Epithelial cell of esophagus (primary cell): ENCODE results near the gene ZNF511.
A peak's percentile ranks its signal among the peaks of the same experiment; 100 is the strongest.

Experiments
- DNase-seq: peaks from one replicate; pipeline ENCODE4 v3.0.0; 2010; ENCODE audit warnings: low read depth
- H3K4me3 ChIP-seq: 2 replicates; pipeline ENCODE4 v1.5.1; 2011; ENCODE audit warnings: mild to moderate bottlenecking, low read length, control low read depth
- CTCF ChIP-seq: IDR thresholded peaks from 2 replicates; pipeline ENCODE4 v1.5.1; 2011; ENCODE audit warnings: low read depth, mild to moderate bottlenecking, low read length, control low read depth, inconsistent platforms; ENCODE audit not compliant: insufficient read depth; ENCODE audit errors: missing control alignments

Gene ZNF511

DNA sequence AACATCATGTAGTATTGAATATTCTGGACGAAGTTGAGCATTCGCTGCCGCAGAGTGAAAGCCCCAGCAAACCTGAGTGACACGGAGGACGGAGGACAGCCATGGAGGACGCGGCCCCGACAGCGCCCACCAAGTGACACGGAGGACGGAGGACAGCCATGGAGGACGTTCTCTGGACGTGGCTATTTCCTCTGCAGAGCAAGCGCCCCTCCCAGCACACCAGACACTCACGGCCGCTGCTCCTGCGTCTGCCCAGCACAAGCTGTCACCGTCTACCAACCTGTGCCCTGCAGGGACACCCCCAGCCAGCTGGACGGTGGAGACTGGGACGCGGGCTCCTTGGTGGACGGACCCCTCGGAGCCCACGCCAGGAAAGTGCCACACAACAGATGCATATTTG lies 24.8 kb upstream of the ZNF511 start:
- DNase-seq = no peak
- no peak for TF ChIP-seq CTCF

GRCh38 chr10:133285217-133285616 lies 23.5 kb upstream of the ZNF511 start:
- H3K4me3 ChIP-seq = no peak overlapping the region
- DNase-seq = no peak
- TF ChIP-seq CTCF = no peak

More for the DNA sequence above, 24.8 kb upstream of the ZNF511 start:
- H3K4me3 ChIP-seq = no peak overlapping the region

DNA sequence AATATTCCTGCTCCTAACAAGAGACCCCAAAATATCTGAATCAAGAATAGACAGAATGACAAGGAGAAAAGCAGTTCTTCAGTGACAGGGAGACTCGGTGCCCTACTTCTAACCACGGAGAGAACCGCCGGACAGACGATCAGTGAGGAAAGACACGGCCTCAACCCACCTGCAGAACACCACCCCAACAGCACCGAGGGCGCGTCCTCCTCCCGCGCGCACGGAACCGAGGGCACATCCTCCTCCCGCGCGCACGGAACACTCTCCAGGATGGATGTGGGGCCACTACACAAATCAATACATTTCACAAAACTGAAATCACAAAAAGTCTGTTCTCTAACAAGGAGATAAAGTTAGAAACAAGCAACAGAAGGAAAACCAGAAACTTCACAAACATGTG lies 22.3 kb upstream of the ZNF511 start:
- TF ChIP-seq CTCF = no peak
- no peak overlapping the region for H3K4me3 ChIP-seq
- DNase-seq = no peak

DNA sequence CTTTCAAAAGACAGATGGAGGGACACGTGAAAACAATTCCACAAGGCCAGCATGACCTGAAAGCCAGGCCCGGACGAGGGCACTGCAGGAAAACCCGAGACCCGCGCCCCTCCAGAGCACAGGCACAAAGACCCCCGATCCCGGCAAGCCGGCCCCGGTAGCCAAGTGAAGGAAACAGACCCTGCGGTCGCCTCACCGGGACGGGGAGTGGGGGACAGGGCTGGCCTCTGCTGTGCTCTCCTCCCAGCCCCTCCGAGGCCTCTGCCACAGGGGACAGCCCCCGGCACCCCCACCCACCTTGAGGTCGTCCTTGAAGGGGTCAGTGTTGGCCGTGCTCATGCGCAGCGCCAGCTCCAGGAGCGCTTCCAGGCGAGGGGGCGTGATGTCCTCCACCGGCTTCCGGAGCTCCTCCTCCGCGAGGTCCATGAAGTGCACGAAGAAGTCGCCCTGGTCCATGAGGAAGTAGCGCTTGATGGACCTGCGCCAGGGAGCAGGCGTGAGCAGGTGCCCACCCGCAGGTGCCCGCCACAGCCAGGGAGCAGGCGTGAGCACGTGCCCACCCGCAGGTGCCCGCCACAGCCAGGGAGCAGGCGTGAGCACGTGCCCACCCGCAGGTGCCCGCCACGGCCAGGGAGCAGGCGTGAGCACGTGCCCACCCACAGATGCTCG lies 20.7 kb upstream of the ZNF511 start:
- no peak for TF ChIP-seq CTCF

GRCh38 chr10:133289761-133290160 lies 19.0 kb upstream of the ZNF511 start:
- H3K4me3 ChIP-seq = no peak overlapping the region
- no peak for DNase-seq
- TF ChIP-seq CTCF = no peak

More for the DNA sequence above, 20.7 kb upstream of the ZNF511 start:
- DNase-seq = no peak
- H3K4me3 ChIP-seq = no peak overlapping the region

DNA sequence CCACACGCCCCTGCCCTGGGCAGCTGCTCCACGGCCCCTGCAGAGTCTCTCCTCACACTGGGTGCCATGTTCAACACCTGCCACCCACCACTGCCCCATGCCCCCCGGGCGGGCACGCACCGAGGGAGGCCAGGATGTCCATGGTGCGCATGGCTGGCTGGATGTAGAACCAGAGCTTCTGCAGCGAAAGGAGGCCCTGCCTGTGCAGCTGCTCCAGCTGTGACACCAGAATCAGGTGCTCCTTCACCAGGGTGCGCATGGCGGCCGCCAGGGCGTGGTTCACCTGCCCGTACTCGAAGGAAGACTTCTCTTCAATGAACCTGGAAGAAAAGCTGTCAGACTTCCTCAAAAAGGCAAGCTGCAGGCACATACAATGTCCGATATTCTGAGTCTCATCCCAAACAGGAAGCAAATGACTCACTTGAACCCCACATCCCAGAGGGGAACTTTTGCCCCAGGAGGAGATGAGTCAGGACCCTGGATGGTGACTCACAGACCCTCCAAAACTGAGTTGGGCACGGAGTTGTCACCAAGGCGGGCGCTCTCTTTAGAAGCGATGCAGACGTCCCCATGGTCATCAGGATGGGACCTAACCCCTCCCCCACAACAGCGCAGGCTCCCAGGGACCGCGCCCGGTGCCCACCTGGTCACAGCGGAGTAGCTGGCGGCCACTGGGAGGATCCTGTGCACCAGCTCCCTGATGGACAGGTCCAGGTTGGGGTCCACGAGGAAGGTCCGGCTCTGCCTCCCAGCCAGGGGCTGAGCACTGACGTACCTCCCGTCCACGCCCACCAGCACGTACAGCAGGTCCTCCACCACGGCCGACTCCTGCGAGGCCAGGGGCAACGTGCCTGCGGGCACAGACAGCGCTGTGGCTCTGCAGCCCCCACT lies 15.6 kb upstream of the ZNF511 start:
- no peak overlapping the region for H3K4me3 ChIP-seq
- DNase-seq = peak; percentile 75
- no peak for TF ChIP-seq CTCF
